ENCODE data around the gene IST1.
A peak's percentile ranks its signal among the peaks of the same experiment; 100 is the strongest.

Gene IST1

DNA sequence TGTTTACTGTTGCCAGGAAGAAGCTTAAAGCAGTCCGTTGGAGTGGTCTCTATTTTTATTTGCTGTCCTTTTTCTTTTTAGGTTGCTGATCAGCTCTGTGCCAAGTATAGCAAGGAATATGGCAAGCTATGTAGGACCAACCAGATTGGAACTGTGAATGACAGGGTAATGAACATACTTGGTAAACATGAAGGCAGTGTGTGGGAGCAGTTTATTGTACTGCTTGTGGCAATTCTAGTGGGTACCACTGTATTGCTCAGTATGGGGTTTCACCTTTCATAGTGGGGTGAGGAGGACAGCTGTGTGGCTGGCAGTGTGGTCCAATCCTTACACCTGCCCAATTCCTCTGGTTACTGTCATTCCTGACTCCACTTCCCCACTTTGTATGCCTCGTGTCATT is 25.3 kb downstream of the IST1 start:
- no peak for DNase-seq

DNA sequence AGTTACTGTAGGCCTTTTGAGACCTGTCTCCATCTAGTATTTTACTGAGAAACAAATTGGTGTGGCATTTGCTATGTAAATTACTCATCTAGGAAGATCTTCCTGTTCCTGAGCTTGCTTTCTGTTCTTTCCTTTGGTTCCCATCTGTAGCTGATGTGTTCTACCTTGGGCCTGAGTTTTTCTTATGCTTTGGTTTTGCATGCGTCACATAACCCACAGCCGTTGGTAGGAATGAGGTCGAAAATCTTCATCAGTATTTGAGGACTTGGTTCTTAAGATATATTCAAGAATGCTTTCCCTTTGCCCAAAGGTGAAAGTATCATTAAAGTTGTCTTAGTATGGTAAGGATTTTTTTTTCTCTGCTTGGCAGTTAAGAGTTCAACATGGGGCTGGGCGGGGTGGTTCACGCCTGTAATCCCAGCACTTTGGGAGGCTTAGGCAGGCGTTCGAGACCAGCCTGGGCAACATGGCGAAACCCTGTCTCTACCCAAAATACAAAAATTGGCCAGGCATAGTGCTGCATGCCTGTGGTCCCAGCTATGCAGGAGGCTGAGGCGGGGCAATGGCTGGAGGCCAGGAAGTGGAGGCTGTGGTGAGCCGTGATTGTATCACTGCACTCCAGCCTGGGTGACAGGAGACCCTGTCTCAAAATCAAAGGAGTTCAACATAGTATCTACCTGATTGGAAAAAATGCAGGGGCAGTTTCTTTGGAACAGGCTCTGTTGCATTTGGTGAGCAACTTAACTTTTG is 28.8 kb downstream of the IST1 start:
- peak; percentile 27 for DNase-seq

DNA sequence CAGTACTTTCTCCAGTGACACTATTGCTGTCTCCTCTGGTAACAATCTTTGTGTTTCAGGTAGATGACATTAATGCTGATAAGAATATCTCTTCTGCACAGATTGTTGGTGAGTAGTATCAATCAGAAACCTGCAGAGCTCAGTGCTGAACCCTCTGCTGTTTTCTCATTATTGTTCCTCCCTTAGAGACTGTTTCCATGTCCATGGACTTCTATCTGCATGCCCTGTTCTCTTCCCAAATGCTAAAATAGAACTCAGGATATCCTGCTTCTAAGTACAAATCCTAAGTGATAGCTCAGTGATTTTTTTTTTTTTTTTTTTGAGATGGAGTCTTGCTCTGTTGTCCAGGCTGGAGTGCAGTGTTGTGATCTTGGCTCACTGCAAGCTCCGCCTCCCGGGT is 29.4 kb downstream of the IST1 start:
- no peak for DNase-seq

- peak; percentile 95 for DNase-seq
These were observed 32.1 kb downstream of the IST1 start for GRCh38 chr16:71927383-71927782.

DNA sequence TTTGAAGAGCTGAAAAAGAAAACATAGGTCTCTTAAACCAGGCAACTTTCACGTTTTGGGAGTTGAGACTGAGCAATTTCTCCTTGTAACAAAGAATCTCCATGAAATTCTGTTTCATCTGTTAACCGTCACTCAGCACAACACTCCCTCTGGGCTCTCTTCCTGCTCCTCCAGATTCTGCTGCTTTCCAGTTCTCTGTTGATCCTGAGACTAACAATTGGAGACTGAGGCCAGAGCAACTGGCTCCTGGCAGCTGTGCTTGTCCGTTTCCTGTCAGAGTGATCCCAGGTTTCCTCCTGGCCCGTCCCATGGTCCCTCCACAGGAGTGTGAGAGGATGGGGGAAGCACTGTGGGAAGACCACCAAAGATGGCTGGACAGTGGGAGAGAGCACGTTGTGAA is 32.5 kb downstream of the IST1 start:
- no peak for DNase-seq

GRCh38 chr16:71929048-71929447 is 33.7 kb downstream of the IST1 start:
- peak; percentile 68 for DNase-seq

DNA sequence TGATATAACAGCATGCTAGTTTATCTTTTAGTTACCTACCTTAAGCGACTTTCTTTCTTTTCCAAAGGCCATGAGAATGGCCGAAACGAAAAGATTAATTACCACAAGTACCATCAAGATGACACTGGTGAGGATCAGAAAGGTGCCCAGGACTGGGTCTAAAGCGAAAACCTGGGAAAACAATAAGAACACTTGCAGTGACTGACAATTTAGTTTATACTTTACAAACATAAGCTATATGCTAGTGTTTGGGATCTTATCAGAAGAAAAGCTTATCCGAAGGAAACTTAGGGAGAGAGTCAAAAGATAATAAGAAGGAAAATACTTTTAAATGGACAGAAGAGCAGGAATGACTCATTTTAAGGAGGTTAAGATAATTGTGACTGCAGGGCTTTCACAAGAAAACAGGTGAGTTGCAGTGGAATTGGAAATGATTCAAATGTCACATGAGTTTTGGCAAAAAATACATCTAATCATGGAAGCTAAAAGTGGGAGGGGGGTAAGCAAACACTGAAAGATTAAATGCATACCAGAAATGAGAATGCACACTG is 34.8 kb downstream of the IST1 start:
- DNase-seq: no peak

DNA sequence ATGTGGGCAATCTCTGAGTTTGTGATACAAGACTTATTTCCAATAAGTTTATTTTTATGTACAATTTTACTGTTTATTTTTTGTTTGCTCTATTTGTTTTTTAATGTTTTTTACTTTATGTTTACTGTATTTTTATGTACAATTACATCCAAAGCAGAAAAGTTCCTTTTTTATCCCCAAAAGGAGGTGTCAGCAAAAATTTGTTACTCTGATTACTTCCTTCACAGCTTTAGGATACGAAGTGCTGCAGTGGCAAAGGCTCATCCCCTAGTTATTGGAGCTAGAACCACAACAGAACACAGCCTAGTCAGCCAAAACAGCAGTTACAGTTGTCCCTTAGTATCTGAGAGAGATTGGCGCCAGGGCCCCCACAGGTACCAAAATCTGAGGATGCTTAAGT is 35.7 kb downstream of the IST1 start:
- no peak for DNase-seq

DNA sequence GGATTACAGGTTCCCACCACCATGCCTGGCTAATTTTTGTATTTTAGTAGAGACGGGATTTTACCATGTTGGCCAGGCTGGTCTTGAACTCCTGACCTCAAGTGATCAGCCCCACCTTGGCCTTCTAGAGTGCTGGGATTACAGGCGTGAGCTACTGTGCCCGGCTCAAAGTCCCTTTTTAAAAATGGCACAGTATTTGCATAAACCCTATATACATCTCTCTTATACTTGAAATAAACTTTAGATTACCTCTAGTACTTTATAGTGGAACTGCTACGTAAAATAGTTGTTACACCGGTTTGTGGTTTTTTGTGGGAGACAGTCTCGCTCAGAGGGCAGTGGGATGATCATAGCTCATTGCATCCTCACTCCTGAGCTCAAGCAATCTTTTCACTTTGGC is 36.3 kb downstream of the IST1 start:
- no peak for DNase-seq

DNA sequence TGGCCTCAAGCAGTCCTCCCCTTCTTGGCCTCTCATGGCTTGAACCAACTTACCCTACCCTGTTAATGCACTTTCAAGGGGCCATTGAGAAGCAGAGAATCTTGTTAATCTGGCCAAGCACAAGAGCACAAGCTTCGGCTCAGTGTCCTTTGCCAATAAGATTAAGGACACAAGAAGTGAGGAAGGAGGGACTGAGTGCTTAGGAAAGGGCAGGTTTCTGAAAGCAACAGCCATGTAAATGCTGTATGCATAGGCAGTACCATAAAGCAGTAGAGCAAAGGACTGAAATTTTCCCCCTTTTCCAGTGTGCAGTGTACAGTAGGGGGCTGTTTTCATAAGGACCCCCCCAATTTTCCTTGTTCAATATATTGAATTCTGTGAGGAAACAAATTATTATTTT is 37.7 kb downstream of the IST1 start:
- no peak for DNase-seq

GRCh38 chr16:71933913-71934695 is 38.8 kb downstream of the IST1 start:
- DNase-seq: peak; percentile 72

DNA sequence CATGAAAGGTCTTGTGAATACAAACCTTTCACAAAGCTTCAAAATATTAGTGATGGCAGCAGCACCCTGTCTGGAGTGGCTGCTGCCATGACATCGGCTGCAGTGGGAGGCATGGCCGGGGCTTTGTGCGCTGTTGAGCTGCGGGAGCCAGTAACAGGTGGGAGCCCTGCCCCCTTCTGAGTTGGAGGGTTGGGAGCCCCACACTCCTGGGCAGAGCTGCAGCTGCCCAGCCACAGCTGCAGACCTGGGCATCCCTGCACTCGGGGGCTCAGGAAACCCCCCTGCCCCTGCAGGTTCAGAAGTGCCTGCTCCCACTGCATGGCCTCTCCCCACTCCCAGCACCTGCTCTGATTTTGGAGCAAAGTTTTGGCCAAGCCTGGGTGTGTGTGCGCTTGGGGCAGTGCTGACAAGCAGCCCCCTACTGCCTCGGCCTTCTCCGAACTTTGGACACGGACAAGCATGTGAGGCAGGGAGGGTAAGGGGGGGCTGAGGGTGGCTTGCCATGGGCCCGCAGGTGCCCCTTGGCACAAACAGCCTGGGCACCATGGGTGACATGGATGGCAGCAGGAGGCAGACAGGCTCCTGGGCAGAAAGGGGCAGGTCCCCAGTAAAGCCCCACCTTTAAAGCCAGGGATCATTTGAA is 42.7 kb downstream of the IST1 start:
- DNase-seq: no peak

- no peak for DNase-seq
These were observed 48.6 kb downstream of the IST1 start for GRCh38 chr16:71943887-71944286.

- no peak for DNase-seq
These were observed 50.3 kb downstream of the IST1 start for GRCh38 chr16:71945616-71946015.

DNA sequence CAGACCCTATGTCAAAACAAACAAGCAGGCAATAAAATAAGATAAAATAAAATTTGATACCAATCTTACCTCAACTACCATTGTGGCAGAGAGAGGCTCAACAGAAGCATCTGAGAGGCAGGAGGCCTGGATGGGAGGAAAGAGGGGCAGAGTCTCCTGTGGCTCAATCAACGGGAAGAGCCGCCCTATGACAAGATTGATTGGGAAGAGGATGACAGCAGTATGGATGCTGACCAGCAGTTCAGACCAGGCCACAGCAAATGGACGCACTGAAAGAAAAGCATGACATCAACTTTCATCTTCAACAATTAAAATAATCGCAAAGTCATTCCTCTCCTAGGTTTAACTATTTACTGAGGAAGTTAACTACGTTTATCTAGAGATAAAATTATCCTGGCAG is 57.5 kb downstream of the IST1 start:
- DNase-seq: no peak

DNA sequence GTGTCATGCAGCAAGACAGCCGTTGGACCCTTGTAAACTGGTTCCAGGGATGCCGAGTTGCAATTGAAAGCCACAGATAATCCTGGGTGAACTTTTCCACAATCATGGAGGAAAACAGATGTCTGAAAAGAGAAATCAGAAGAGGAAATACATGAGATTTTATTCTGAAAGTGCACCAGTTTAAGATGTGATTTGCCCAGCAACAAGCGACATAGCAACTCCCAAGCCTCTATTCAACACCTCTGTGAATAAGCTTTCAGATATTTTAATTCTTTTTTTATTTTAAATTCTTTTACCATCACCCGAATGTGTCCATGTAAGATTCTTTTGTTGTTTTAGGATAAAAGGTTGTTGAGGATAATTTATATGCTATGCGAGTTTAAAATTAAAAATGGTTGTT is 58.8 kb downstream of the IST1 start:
- DNase-seq: no peak

GRCh38 chr16:71954699-71955195 is 59.4 kb downstream of the IST1 start:
- no peak for DNase-seq

DNA sequence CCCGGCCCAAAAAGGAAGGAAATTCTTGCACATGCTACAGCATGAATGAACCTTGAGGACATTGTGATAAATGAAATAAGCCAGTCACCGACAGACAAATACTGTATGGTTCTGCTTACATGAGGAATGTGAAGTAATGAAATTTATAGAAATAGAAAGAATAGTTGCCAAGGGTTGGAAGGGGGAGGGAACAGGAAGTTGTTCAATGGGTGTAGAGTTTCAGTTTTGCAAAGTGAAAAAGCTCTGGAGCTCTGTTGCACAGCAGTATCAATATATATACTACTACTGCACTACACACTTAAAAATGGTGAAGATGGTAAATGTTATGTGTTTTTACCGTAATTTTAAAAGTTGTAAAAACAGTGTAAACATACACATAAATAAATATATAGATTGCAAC is 61.2 kb downstream of the IST1 start:
- DNase-seq: no peak

- peak; percentile 91 for DNase-seq
These were observed 66.0 kb downstream of the IST1 start for GRCh38 chr16:71961066-71962039.

DNA sequence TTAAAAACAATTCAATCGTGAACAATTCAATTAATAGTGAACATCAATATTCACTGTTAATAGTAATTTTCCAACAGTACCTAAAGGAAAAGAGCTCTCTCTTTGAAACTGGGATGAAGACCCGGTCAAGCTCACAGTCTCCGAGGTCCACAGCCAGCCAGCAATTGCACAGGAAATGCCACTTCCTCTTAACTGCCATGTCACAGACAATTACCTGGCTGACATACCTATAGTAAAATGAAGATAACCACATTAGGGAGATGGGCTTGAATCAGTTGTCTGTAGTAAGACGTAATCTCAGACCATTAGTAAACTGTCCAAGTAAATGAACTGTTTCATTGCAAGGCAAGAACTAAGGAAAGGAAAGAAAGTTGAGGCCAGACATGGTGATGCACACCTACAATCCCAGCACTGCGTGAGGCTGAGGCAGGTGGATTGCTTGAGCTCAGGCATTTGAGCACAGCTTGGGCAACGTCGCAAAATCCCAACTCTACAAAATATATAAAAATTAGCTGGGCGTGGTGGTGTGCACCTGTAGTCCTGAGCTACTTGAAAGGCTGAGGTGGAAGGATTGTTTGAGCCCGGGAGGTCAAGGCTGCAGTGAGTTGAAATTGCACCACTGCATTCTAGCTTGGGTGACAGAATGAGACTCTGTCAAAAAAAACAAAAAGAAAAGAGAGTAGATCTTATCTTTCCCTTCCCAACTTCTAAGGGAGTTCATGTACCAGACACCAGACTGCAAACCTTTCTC is 68.0 kb downstream of the IST1 start:
- DNase-seq: no peak

DNA sequence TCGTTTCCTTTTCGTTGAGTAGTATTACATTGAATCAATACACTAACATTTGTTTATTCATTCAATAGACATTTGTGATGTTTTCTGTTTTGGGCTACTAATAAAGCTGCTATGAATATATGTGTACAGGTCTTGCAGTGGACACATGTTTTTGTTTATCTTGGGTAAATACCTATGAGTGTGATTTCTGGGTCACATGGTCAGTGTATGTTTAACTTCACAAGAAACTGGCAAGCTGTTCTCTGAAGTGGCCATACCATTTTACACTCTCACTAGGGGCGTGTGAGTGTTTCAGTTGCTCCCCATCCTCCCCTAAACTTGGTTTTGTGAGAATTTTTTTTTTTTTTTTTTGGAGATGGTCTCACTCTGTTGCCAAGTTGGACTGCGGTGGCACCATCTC is 69.9 kb downstream of the IST1 start:
- DNase-seq: no peak

DNA sequence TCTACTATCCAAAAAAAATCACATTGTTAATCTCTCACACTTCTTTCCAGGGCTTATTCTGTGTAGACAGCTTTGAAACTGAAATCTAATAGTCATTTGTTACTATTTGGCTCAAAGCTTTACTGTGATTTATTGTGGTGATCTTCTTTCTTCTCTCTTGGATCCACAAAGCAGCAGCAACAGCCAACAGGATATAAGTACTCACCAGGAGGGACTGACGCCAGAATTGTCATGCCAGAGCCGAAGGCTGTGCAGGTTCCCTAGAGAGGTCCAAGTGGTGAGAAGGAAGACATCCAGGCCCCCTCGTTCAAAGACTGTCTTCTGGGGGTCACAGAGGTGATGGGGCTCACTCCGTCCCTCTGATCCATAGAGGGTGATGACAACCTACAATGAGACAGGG is 71.6 kb downstream of the IST1 start:
- no peak for DNase-seq
